ENCODE results near the gene SASS6.
A peak's percentile ranks its signal among the peaks of the same experiment; 100 is the strongest.

SASS6 gene

DNA sequence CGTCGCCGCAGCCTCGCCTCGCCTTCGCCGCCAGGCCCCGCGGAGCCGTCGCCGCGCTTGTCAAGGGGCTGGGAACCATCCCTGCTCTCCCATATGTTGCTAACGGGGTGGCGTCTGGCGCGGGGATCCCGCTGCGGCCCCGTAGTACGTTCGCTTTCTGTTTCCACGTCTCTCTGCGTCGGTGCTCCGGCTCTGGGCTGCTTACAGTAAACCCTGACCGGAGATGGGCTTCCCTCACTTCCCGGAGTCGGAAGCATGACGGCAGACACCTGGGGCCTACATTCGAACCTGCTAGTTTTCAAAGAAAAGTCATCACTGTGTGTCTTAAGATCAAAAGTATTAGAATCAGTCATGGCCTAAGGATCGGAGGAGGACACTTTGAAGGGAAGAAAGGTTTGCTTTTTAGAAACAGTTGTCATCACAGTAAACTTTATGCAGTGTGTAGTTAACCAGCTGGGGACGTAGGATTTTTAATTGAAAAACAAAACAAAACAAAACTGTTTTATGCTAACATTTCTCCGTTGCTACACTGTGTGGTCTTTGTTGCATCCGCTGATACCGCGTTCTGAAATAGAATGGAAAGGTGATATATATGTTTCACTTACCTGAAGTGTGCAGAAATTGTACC lies 94.0 kb downstream of the SASS6 start:
- Histone ChIP-seq H3K27me3 (ENCODE audit: insufficient read depth, poor library complexity, severe bottlenecking) (no peaks in the 10 kb centered on the region), H3K4me3 (replicated peaks; ENCODE audit: insufficient read depth, low read length) (peak overlapping the region; percentile 82), H3K27ac (replicated peaks) (peak overlapping the region; percentile 90)
- DNase-seq (ENCODE audit: low read depth in 1 of 2, low spot score in 1 of 2): peak; percentile 35 to 66
- TF ChIP-seq GABPA (IDR thresholded peaks at IDR 0.05; ENCODE audit: low read depth) (no peak), POLR2AphosphoS5 (IDR thresholded peaks at IDR 0.05; ENCODE audit: low read depth) (no peak)

DNA sequence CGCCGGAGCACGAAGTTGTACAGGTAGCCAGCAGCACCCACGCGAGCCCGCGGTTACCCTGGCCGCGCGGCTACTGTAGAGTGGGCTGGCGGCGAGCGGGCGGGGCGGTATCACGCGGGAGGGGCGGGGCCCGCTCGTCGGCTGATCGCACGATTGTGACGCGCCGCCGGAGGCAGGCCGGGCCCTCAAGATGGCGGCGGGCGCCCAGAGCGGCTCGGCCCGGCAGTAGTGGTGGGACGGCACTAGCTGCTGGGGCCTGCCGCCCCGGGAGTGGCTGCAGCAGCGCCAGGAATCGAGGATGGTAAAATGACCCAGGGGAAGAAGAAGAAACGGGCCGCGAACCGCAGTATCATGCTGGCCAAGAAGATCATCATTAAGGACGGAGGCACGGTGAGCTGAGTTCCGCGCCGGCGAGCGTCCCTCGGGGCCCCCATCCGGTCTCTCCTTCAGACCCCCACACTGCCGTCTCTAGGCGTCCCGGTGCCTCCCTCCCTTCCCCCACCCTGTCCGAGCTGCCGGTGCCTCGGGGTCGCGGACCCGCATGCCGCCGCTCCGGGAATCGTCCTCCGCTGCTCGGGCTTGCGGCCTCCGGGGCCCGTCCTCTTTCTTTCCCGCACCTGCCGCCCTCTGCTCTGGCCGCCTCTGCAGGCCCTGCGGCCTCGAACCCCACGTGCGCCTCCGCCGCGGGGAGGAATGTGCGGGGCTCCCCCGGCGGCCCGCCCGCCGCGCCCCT lies 94.6 kb downstream of the SASS6 start:
- DNase-seq (ENCODE audit: low read depth in 1 of 2, low spot score in 1 of 2): peak; percentile 61 to 79

DNA sequence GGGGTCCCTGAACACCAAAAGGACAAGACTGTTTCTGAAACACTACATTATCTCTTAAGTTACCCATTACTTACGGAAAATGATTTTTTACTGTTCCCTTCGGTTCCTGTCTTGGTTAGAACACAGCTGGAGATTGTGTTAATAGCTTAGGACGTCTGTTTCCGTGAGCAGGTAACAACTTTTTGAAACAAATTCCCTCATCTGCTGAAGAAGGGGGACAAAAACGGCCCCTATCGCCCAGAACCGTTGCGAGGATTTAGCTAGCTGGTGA lies 95.1 kb downstream of the SASS6 start:
- Histone ChIP-seq H3K27ac (replicated peaks) (peak overlapping the region; percentile 90), H3K4me3 (replicated peaks; ENCODE audit: insufficient read depth, low read length) (peak overlapping the region; percentile 82), H3K27me3 (ENCODE audit: insufficient read depth, poor library complexity, severe bottlenecking) (no peaks in the 10 kb centered on the region)
- TF ChIP-seq GABPA (IDR thresholded peaks at IDR 0.05; ENCODE audit: low read depth): no peak
- no peak for TF ChIP-seq SPI1 (IDR thresholded peaks at IDR 0.05; ENCODE audit: borderline replicate concordance, low read depth)
- TF ChIP-seq, protein P1, sequence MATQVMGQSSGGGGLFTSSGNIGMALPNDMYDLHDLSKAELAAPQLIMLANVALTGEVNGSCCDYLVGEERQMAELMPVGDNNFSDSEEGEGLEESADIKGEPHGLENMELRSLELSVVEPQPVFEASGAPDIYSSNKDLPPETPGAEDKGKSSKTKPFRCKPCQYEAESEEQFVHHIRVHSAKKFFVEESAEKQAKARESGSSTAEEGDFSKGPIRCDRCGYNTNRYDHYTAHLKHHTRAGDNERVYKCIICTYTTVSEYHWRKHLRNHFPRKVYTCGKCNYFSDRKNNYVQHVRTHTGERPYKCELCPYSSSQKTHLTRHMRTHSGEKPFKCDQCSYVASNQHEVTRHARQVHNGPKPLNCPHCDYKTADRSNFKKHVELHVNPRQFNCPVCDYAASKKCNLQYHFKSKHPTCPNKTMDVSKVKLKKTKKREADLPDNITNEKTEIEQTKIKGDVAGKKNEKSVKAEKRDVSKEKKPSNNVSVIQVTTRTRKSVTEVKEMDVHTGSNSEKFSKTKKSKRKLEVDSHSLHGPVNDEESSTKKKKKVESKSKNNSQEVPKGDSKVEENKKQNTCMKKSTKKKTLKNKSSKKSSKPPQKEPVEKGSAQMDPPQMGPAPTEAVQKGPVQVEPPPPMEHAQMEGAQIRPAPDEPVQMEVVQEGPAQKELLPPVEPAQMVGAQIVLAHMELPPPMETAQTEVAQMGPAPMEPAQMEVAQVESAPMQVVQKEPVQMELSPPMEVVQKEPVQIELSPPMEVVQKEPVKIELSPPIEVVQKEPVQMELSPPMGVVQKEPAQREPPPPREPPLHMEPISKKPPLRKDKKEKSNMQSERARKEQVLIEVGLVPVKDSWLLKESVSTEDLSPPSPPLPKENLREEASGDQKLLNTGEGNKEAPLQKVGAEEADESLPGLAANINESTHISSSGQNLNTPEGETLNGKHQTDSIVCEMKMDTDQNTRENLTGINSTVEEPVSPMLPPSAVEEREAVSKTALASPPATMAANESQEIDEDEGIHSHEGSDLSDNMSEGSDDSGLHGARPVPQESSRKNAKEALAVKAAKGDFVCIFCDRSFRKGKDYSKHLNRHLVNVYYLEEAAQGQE (IDR thresholded peaks at IDR 0.05; ENCODE audit: insufficient replicate concordance, low read depth): no peak
- no peak for TF ChIP-seq POLR2AphosphoS5 (IDR thresholded peaks at IDR 0.05; ENCODE audit: low read depth)
- TF ChIP-seq, protein P2, sequence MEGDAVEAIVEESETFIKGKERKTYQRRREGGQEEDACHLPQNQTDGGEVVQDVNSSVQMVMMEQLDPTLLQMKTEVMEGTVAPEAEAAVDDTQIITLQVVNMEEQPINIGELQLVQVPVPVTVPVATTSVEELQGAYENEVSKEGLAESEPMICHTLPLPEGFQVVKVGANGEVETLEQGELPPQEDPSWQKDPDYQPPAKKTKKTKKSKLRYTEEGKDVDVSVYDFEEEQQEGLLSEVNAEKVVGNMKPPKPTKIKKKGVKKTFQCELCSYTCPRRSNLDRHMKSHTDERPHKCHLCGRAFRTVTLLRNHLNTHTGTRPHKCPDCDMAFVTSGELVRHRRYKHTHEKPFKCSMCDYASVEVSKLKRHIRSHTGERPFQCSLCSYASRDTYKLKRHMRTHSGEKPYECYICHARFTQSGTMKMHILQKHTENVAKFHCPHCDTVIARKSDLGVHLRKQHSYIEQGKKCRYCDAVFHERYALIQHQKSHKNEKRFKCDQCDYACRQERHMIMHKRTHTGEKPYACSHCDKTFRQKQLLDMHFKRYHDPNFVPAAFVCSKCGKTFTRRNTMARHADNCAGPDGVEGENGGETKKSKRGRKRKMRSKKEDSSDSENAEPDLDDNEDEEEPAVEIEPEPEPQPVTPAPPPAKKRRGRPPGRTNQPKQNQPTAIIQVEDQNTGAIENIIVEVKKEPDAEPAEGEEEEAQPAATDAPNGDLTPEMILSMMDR (IDR thresholded peaks at IDR 0.05; ENCODE audit: insufficient read depth, low read length): no peak
- no peak for DNase-seq (ENCODE audit: low read depth in 1 of 2, low spot score in 1 of 2)

More for the DNA sequence above, 94.6 kb downstream of the SASS6 start:
- Histone ChIP-seq H3K27ac (replicated peaks) (peak overlapping the region; percentile 90), H3K4me3 (replicated peaks; ENCODE audit: insufficient read depth, low read length) (peak overlapping the region; percentile 82), H3K27me3 (ENCODE audit: insufficient read depth, poor library complexity, severe bottlenecking) (no peaks in the 10 kb centered on the region)
- peak; percentile 92 for TF ChIP-seq POLR2AphosphoS5 (IDR thresholded peaks at IDR 0.05; ENCODE audit: low read depth)
- TF ChIP-seq, protein P1 (IDR thresholded peaks at IDR 0.05; ENCODE audit: insufficient replicate concordance, low read depth): peak; percentile 55
- TF ChIP-seq SPI1 (IDR thresholded peaks at IDR 0.05; ENCODE audit: borderline replicate concordance, low read depth): no peak

DNA sequence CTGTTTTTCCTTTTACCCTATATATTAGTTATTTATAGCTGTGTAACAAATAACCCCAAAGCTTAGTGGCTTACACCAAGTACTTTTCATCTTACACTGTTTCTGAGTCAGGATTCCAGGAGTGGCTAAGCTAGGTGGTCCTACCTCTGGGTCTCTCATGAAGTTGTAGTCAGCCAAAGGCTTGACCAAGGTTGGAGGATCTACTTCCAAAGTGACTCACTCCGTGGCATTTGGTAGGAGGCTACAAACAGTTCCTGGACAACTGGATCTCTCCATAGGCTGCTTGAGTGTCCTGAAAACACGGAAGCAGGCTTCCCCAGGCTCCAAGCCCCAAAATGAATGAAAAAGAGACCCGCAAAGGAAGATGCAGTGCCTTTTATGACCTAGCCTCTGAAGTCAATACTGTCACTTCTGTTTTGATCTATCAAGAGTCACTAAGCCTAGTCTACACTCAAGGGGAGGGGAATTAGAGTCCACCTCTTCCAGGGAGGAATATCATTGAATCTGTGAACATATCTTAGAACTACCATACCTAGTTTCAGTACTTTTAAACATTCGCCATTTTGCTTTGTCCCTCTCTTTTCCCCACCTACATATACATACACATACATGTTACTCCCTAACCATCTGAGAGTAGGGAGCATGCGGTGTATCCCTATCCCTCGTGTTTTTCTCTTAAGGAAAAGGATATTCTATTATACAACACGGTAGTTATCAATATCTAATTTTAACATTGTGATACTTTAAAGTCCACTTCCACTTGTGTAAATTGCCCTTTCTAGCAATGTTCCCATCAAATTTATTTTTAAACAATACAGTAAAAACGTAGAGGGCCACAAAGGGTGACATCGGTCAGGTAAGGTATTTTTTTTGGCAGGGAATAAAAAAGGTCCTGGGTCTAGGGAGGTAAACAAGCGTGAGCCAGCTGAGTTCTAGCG lies 95.7 kb downstream of the SASS6 start:
- TF ChIP-seq, protein P2 (IDR thresholded peaks at IDR 0.05; ENCODE audit: insufficient read depth, low read length): no peak
- no peak for TF ChIP-seq GABPA (IDR thresholded peaks at IDR 0.05; ENCODE audit: low read depth)
- TF ChIP-seq SPI1 (IDR thresholded peaks at IDR 0.05; ENCODE audit: borderline replicate concordance, low read depth): no peak
- TF ChIP-seq POLR2AphosphoS5 (IDR thresholded peaks at IDR 0.05; ENCODE audit: low read depth): no peak; the same call in 1 of the 2 replicates
- TF ChIP-seq, protein P1 (IDR thresholded peaks at IDR 0.05; ENCODE audit: insufficient replicate concordance, low read depth): no peak
- DNase-seq (ENCODE audit: low read depth in 1 of 2, low spot score in 1 of 2): no peak
- H3K27ac ChIP-seq (replicated peaks): peak overlapping the region; percentile 90
- H3K27me3 ChIP-seq (ENCODE audit: insufficient read depth, poor library complexity, severe bottlenecking): no peaks in the 10 kb centered on the region
- H3K4me3 ChIP-seq (replicated peaks; ENCODE audit: insufficient read depth, low read length): peak overlapping the region; percentile 82

All from HL-60 (cell line).